HG02885 (cell line): ENCODE measurements around the gene CHRDL1.

Experiments used
- ATAC-seq: cut with Tn5 transposase; IDR thresholded peaks from one replicate; pipeline ENCODE4 v1.9.1; 2021; ENCODE audit warnings: mild to moderate bottlenecking; ENCODE audit not compliant: unreplicated experiment, poor library complexity

CHRDL1 gene

DNA sequence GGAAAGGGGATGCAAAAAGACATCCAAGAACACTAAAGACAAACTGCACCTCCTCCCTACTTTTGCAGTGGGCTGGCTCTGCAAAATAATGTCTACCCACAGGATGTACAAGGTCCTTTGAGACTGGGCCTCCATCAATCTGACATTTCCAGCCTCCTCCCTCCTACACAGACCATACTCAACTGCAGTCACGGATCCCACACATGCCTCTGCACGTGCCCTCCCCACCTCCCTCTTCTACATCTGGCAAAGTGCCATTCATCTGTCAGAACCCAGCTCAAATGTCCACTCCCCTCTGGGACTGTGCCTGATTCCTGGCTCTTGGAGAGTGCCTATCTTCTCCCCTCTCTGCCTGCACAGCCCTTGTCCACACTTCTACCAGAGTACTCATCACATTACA, 50.3 kb downstream of the CHRDL1 start:
- no peak for ATAC-seq

DNA sequence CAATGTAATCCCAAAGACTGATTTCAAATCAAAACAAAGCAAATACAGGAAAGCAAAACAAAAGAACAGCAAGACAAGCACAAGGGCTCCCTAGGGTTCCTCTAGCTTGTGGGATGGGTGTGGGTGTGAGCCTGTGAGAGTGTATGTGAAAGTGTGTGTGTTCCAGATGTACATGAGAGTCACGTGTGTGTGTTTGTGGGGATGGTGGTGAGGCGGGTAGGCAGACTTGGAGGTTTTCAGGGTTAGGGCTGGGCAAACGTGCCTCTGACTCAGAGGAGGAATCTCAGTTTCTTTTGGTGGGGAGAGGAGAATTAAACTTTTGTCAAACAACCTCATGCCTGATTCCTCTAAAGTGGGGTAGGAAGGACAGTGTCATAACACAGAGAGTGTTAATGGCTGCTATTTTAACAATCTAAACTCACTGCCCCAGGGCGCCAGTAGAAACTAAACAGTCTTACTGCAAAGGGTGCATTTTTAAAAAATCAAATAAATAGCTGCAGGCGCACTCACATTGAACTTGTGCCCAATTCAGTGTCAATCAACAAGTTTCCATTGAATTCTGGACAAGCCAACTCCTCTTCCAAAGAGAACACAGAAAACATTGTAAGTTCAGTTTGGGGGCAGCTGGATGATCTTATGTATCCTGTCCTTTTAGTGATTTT, 51.8 kb downstream of the CHRDL1 start:
- ATAC-seq: peak; percentile 70

DNA sequence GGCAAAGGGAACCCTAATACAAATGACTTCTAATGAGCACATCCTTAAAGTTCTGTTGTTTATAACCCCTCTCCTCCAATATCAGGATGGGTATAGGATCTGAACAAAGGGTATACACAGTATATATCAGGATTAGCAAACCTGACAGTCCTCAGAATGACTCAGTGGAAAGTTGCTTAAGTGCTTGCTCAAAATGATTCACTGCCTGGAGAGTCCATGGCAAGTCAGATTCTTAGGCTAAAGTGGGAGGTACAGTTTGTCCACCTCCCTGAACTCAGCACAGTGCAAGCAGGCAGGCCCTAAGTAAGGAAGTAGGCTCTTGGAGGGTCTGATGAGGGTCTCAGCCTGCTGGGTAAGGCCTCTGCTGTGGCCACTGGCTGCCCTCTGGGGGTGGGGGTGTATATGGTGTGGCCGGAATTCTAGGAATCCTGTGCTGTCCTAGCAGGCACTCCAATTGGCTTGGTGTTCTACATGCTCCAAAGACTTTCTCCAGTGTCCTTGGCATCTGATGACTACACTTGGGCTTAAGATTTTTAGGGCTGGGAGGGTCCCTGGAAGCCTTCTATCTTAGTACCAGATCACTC, 54.3 kb downstream of the CHRDL1 start:
- no peak for ATAC-seq

DNA sequence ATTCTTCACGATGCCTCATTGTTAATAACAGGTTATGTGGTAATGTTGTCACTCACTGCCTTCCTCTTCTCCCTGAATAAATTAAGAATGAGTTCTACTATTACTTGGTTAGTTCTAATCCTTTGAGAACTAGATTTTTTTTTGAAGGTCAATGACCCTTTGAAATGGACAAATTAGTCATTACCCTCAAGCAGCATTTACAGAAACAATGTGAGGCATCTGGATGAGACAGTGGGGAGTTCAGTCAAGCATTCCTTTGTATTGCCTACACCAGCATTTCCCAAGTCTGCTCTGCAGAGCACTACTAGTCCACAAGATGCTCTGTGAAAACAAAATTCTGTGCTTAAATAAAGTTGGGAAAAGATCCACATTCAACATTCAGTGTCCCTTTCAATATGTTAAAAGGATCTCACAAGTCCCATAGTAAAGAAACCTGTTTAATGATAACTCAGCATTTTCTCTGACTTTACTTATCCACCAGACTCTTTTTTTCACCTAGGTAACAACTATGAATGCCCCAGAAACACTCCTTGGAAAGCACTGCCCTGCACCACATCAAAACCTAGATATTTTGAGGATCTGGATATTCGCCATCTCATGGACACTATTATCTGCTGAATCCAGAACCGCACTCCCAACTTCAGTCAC, 60.6 kb downstream of the CHRDL1 start:
- no peak for ATAC-seq

DNA sequence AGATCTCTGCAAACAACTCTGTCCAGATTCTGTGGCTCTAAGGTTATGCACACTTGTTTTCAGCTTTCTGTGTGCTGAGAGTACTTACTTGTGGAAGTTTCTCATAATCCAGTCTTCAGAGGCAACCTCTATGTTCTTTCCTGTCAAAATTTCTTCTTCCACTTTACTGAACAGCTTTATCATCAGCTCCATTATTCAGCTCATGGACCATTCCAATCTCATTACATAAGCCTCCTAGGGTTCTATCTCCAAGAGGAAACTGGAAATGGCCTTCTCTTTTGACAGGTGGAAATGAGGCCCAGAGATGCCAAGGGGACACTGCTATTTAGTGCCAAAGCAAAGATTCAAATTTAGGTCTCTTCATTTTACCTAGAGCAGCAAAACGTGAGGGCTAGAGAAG, 61.3 kb downstream of the CHRDL1 start:
- no peak for ATAC-seq

DNA sequence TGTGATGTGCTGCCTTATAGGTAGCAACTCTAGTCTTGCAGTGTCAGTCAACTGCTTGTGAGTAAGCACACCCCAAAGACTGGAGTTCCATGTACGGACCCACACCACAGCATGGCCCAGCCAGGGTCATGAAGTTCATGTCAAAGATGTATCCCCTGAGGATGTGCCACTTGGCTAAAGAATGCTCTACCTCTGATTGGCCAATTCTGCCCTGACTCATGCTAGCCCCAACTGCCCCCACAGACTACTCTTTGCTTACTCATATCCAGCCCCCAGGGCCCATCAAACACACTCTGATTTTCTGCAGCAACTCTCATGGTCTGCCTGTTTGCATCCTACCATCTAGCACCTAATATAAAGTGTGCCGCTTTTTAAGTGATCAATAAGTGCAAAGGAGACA, 62.5 kb downstream of the CHRDL1 start:
- ATAC-seq: no peak

DNA sequence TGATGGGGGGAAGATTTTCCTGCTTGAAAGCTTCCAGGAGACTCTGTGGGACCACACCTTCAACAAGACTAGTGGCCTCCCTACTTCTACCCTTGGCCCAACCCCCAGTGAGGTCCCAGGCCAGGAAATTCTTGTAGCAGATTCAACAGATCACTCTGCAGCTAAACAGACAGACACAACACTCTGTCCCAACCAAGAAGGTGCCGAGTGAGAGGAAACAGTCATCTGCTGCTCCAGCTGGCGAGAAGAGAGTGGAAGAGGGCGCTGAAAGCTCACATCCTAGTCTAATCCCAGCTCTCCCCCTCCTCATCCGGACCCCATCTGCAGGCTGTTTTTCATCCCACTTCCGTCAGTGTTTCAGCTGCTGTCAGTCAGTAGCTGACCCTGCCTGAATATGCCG, 63.4 kb downstream of the CHRDL1 start:
- no peak for ATAC-seq

DNA sequence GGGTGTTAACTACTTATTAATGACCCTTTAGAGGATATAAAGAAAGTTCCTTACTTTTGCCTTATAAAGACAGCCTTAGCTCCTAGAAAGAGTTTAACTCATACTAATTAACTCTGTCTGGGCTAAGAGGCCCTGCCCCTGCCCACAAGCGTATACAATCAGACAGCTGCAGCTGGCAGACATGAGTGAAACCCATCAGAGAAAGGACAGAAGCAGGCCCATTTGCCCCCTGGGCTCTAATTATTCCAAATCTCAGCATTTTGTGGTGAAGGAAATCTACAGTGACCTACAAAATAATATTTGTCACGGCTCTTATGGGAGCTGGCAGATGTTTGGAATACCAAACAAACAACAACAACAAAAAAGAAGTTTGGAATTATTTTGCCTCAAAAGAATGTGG, 71.8 kb downstream of the CHRDL1 start:
- ATAC-seq: no peak

DNA sequence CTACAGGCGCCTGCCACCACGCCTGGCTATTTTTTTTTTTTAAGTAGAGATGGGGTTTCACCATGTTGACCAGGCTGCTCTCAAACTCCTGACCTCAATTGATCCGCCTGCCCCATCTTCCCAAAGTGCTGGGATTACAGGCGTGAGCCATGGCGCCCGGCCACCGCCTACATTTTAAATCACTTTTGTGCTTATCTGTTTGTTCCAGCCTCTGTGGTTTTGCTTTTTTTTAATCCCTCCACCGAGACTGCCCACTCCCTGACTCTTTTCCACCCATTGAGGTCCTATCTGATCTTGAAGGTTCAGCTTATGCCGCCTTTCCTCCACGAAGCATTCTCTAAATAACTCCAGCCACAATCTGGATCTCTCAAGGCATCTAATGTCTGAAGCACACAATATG, 73.5 kb downstream of the CHRDL1 start:
- ATAC-seq: no peak

DNA sequence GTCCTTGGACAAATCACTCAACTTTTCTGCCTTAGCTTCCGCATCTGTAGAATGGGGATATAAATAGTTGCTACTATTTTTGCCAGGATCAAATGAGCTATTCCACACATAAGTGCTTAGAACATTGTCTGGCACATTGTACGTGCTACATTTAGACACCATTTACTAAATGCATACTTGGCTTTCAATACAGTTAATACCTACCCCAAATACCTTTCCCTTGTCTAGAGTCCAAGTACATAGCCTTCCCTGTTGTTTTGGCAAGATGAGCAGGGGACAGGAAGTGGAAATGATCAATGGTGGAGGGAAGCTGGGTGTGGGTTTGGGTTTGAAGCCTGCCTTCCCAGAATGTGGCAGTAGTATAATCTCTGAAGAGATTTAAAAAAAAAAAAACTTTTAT, 82.0 kb downstream of the CHRDL1 start:
- no peak for ATAC-seq

DNA sequence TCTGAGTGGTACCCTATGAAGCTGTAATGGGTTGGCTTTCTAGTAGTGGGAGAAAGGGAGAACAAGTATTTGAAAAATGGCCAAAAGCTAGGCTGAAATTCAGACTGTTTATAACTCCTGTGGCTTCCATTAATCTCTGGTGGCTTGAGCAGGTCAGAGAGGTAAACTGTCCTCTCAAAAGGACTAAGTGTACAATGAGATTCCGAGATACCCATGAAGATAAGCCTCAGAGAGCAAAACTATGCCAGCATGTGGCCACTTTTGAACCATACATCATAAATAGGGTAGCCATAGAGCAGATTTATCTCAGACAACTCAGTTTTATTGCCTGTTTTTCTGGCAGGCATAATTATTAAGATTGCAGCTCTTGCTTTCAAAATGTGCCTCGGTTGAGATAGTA, 89.2 kb downstream of the CHRDL1 start:
- no peak for ATAC-seq

DNA sequence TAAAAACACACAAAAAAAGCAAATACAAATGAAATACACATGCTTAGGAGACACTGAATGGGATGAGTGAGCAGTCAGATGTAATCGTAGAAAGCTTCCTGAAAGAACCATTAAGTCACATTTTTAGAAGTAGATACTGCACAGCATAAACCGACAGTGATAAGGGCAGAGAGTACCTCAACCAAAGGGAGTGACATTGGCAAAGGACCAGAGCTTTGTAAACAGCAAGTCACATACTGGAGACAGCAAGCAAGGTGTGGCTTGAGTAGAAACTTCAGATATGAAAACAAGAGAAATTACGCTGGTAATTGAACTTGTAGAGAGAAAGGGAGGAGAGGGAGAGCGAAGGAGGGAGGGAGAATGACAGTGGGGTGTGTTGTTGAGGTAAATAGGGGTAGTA, 92.0 kb downstream of the CHRDL1 start:
- ATAC-seq: no peak

DNA sequence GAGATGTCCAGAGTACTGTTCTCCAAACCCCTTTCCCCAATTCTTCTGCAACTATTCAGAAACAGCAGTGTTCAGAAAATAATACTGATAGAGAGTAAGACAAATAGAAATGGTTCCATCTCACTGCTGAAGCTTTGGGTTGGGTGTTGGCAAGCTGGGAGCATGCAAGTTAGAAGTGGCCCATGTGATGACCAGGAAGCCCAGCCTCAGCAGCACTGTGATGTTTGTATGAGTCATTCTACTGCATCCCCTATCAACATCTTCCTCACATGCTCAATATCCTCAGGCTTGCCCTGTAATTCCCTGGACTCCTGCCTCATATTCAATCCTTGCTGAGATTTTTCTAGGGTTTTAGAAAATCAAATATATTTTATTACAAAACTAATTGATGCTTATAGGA, 96.5 kb downstream of the CHRDL1 start:
- peak; percentile 24 for ATAC-seq

DNA sequence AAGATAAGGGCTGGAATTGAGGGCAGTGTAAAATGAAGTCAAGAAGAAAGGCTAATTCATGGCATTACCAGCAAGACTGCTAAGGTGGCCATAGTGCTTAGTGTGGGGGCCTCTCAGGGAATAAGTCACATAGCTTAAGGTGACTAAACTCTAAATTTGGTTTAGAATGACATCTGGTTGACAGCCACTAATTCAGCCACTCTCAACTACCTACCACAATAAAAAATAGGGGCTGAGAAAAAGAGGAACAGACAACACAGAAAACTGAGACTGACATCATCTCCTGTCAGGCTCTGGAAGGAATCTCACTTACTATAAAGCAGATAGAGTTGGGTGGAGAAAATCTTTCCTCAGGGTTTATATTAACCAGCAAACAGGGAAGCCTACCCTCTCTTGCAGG, 96.9 kb downstream of the CHRDL1 start:
- ATAC-seq: peak; percentile 75

DNA sequence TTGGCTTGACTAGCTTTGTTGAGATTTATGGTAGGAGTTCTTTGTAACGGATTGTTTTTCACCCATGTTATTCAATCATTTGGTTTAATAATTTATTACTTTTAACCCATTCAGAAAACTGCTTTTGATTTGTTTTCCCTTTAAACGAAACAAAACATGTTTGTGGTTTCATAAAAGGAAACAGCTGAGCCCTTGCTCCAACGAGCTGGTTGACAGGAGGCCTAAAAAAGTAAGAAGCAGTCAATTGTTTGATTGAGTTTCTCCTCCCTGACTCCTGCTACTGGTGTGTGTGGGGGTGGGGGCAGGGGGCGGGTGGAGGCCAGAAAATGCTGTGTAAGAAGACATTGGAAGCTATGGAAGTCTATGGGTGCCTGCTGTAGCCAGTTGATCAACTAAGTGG, 102.8 kb downstream of the CHRDL1 start:
- ATAC-seq: no peak

DNA sequence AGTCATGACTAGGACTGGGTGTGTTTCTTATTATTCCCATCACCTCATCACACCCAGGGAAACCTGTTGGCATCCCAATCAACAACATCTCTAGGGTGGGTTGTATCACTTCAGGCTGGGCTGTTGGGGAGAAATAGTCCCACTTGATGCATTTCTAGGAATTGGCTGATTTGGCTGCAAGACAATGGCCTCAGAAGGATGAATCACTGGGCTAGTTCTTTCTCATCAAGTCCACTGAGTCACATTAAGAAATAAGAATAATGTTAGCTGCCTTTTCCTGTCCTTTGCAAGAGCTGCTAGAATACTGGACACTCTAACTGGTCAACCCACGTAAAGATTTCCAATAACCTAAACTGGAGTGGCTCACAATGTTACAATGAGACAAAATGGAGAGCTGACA, 104.2 kb downstream of the CHRDL1 start:
- no peak for ATAC-seq

DNA sequence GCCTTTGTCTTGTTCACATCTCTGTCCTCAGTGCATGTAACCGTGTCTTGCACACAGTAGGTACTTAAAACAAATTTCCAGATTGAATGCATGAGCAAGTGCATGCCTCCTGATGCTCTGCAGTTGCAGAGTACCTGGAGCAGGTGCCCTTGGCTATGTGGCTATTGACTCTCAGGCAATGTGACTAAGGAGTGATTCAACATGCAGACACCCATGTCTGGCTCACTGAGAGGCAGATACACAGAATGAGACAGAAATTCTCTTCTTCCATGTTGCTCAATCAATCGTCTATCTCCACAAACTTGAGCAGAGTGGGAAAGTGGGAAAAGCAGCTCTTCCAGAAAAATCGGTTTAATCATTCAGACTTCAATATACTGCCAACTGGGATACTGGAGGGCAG, 111.0 kb downstream of the CHRDL1 start:
- no peak for ATAC-seq

DNA sequence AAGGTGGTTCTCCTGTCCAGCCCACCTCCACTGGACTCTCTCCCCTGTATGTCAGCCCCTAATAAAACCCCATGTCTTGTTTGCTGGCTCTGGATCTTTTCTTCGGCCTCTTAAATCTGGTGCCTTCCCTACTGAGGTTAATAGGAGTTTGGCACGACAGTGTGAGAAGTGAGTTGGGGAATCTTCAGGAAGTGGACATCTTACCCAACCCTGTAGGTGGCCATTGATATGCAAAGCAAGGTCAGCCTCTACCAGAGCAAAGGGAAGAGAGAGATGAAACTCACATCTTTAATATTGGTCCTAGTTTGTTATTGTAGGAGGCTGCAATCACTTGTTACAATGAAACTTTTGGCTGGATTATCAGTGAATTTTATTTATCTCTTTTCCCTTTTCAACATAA, 111.7 kb downstream of the CHRDL1 start:
- ATAC-seq: no peak

DNA sequence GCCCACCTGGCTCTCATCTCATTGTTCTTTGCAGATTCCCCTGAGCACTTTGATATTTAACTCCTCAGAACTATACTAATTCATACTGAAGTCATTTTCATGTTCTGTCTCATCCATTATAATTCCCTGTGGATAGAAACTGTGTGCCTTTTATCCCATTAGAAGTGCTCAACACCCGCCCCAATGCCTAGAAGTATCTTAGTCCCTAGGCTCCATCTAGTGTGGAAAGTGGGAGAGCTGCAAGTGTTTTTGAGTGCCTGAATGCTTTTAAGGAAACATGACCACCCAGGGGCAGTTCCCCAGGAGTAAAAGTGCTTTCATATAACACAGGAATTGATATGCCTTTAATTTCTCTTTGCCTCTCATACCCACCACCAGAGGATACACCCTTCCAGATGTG, 117.0 kb downstream of the CHRDL1 start:
- ATAC-seq: no peak

DNA sequence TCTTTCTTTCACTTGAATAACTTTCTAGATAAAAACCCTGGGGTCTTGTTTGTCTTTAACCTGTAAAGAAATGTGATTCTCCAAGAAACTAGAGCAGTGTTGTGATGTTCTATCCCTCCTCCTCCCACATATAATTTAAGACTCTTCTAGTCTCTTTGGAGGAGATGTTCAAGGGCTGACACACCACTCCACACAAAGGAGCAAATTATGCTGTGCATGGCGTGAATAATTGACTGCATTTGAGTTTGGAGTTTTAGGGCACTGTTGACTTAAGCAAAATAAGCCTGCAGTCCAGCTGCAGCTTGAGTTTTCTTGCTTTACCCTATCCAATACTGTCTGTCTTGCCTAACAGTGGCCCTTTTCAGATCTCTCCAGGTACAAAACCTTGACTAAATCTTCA, 119.7 kb downstream of the CHRDL1 start:
- ATAC-seq: no peak

DNA sequence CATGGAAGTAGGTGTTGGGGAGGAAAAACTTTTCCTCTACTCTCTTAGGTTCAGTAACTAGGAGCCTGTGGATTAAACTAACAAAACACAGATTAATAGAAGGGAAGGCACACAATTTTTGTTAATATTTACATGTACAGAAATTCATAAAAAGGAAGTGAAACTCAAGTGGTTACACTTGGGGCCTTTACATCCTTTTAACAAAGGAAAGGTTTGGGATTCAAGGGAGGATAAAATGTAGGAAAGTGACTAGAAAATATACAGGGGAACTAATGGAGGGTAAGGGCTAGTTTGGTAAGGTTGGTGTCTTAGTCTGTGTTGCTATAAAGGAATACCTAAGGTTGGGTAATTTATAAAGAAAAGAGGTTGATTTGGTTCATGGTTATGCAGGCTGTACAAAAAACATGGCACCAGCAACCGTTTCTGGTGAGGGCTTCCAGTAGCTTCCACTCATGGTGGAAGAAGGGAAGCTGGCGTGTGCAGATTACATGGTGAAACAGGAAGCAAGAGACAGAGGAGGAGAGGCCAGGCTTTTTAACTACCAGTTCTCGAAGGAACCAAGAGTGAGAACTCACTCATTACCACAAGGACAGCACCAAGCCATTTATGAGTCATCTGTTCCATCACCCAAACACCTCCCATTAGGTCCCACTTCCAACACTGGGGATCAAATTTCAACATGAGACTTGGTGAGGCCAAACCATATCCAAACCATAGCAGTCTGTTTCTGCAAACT, 124.4 kb downstream of the CHRDL1 start:
- ATAC-seq: peak; percentile 97
